ENCODE data around the gene FOXR1. TPM values are rescaled to one million over a fixed set of nuclear protein-coding genes. Genes with fewer than 3 reads are reported as not detected.
A peak's percentile ranks its signal among the peaks of the same experiment; 100 is the strongest.

The FOXR1 gene
- total RNA-seq, 1 donor from 2014 or later, result not detected

DNA sequence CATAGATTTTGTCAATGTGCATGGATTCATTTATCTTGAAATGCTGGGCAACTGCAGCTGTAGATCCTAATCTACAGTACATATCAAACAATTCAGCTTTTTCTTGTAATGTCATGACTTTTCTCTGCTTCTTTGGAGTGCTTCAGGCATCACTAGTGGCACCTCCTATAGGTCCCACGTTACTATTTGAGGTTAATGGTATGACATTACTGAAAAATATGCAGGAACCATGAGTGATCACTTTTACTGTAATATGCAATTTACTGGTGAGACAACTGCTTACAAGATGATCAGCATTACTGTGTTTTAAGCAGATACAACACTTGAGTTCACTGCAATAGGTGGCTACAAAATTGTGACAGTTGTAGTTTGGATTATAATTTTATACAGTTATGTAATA is 29.3 kb downstream of the FOXR1 start:
- Histone ChIP-seq H3K27me3 (ENCODE audit: insufficient read depth, low read length) (no peaks in the 10 kb centered on the region), H3K4me3 (ENCODE audit: insufficient read depth, low read depth, low read length) (no peak overlapping the region), H3K4me2 (ENCODE audit: low read length) (peak overlapping the region; percentile 11), H3K27ac (ENCODE audit: low read depth, low read length) (peak overlapping the region; percentile 13), H3K9ac (ENCODE audit: low read length) (no peak overlapping the region), H3K79me2 (ENCODE audit: insufficient read depth, low read length) (peaks cover 22% of the 10 kb centered on the region), H3K36me3 (ENCODE audit: insufficient read depth, low read length) (peaks cover 8% of the 10 kb centered on the region), H3K9me3 (ENCODE audit: insufficient read depth, low read depth, low read length) (no peaks in the 10 kb centered on the region), H3K4me1 (ENCODE audit: insufficient read depth, low read length) (peaks cover 24% of the 10 kb centered on the region), H2AFZ (ENCODE audit: low read depth, low read length) (no peak overlapping the region), H4K20me1 (ENCODE audit: insufficient read depth, low read length) (no peaks in the 10 kb centered on the region)
- H3K27ac Mint-ChIP-seq (ENCODE audit: unreplicated experiment), result peak overlapping the region; percentile 71
- H3K4me1 Mint-ChIP-seq (ENCODE audit: low read depth, unreplicated experiment), result peaks cover 14% of the 10 kb centered on the region
- peaks cover 5% of the 10 kb centered on the region for H3K36me3 Mint-ChIP-seq (ENCODE audit: low read depth, unreplicated experiment)
- no peaks in the 10 kb centered on the region for H3K27me3 Mint-ChIP-seq (ENCODE audit: low read depth, unreplicated experiment)
- DNase-seq (ENCODE audit: low read depth), result peak; percentile 29
- FAIRE-seq, result no peak
- TF ChIP-seq EZH2 (IDR thresholded peaks at IDR 0.05; ENCODE audit: insufficient read depth, low read length), result no peak
- no peak for TF ChIP-seq CTCF (IDR thresholded peaks at IDR 0.05; ENCODE audit: insufficient read depth, low read depth, low read length)
- no peaks in the 10 kb centered on the region for H3K9me3 Mint-ChIP-seq (ENCODE audit: unreplicated experiment)
- H3K4me3 Mint-ChIP-seq (ENCODE audit: unreplicated experiment), result no peak overlapping the region

GRCh38 chr11:119006656-119007055 is 35.1 kb downstream of the FOXR1 start:
- H3K36me3 ChIP-seq (ENCODE audit: insufficient read depth, low read length), result peaks cover 16% of the 10 kb centered on the region
- H3K27me3 ChIP-seq (ENCODE audit: insufficient read depth, low read length), result no peaks in the 10 kb centered on the region
- peaks cover 23% of the 10 kb centered on the region for H3K36me3 Mint-ChIP-seq (ENCODE audit: low read depth, unreplicated experiment)
- H3K4me3 ChIP-seq (ENCODE audit: insufficient read depth, low read depth, low read length), result no peak overlapping the region
- no peak overlapping the region for H3K27ac ChIP-seq (ENCODE audit: low read depth, low read length)
- H4K20me1 ChIP-seq (ENCODE audit: insufficient read depth, low read length), result no peaks in the 10 kb centered on the region
- H3K4me1 Mint-ChIP-seq (ENCODE audit: low read depth, unreplicated experiment), result no peaks in the 10 kb centered on the region
- no peaks in the 10 kb centered on the region for H3K79me2 ChIP-seq (ENCODE audit: insufficient read depth, low read length)
- no peaks in the 10 kb centered on the region for H3K9me3 Mint-ChIP-seq (ENCODE audit: unreplicated experiment)
- no peak overlapping the region for H3K4me2 ChIP-seq (ENCODE audit: low read length)
- FAIRE-seq, result no peak
- TF ChIP-seq CTCF (IDR thresholded peaks at IDR 0.05; ENCODE audit: insufficient read depth, low read depth, low read length), result no peak
- TF ChIP-seq EZH2 (IDR thresholded peaks at IDR 0.05; ENCODE audit: insufficient read depth, low read length), result no peak
- H3K4me1 ChIP-seq (ENCODE audit: insufficient read depth, low read length), result no peaks in the 10 kb centered on the region
- no peak overlapping the region for H3K4me3 Mint-ChIP-seq (ENCODE audit: unreplicated experiment)
- H2AFZ ChIP-seq (ENCODE audit: low read depth, low read length), result no peak overlapping the region
- no peak overlapping the region for H3K9ac ChIP-seq (ENCODE audit: low read length)
- no peak for DNase-seq (ENCODE audit: low read depth)
- H3K27me3 Mint-ChIP-seq (ENCODE audit: low read depth, unreplicated experiment), result no peaks in the 10 kb centered on the region
- H3K27ac Mint-ChIP-seq (ENCODE audit: unreplicated experiment), result no peak overlapping the region
- H3K9me3 ChIP-seq (ENCODE audit: insufficient read depth, low read depth, low read length), result no peaks in the 10 kb centered on the region

- H4K20me1 ChIP-seq (ENCODE audit: insufficient read depth, low read length), result peaks cover 38% of the 10 kb centered on the region
- peaks cover 40% of the 10 kb centered on the region for H3K36me3 ChIP-seq (ENCODE audit: insufficient read depth, low read length)
Measured at GRCh38 chr11:119011476-119012053, 40.0 kb downstream of the FOXR1 start.

More at GRCh38 chr11:119011476-119012053, 40.0 kb downstream of the FOXR1 start:
- H3K9me3 Mint-ChIP-seq (ENCODE audit: unreplicated experiment), result no peaks in the 10 kb centered on the region
- no peaks in the 10 kb centered on the region for H3K9me3 ChIP-seq (ENCODE audit: insufficient read depth, low read depth, low read length)
- H3K27me3 ChIP-seq (ENCODE audit: insufficient read depth, low read length), result no peaks in the 10 kb centered on the region
- peaks cover 22% of the 10 kb centered on the region for H3K79me2 ChIP-seq (ENCODE audit: insufficient read depth, low read length)
- no peak overlapping the region for H3K9ac ChIP-seq (ENCODE audit: low read length)
- peaks cover 12% of the 10 kb centered on the region for H3K4me1 Mint-ChIP-seq (ENCODE audit: low read depth, unreplicated experiment)
- H3K4me3 Mint-ChIP-seq (ENCODE audit: unreplicated experiment), result no peak overlapping the region
- H2AFZ ChIP-seq (ENCODE audit: low read depth, low read length), result no peak overlapping the region
- no peak overlapping the region for H3K4me3 ChIP-seq (ENCODE audit: insufficient read depth, low read depth, low read length)
- H3K4me2 ChIP-seq (ENCODE audit: low read length), result no peak overlapping the region
- H3K4me1 ChIP-seq (ENCODE audit: insufficient read depth, low read length), result peaks cover 7% of the 10 kb centered on the region
- H3K36me3 Mint-ChIP-seq (ENCODE audit: low read depth, unreplicated experiment), result peaks cover 28% of the 10 kb centered on the region
- no peak overlapping the region for H3K27ac Mint-ChIP-seq (ENCODE audit: unreplicated experiment)
- H3K27me3 Mint-ChIP-seq (ENCODE audit: low read depth, unreplicated experiment), result no peaks in the 10 kb centered on the region
- no peak for FAIRE-seq
- DNase-seq (ENCODE audit: low read depth), result no peak
- TF ChIP-seq EZH2 (IDR thresholded peaks at IDR 0.05; ENCODE audit: insufficient read depth, low read length) (no peak), CTCF (IDR thresholded peaks at IDR 0.05; ENCODE audit: insufficient read depth, low read depth, low read length) (no peak)
- no peak overlapping the region for H3K27ac ChIP-seq (ENCODE audit: low read depth, low read length)
